GM19328 (cell line): ENCODE results near the gene HNRNPA3.
"Not testable (repeated sequence)": the region's sequence is repeated elsewhere in the genome, so short reads cannot be mapped to it uniquely, and the experiment has no call there.

Experiments
- ATAC-seq: cut with Tn5 transposase; IDR thresholded peaks from one replicate; pipeline ENCODE4 v1.9.1; 2021; ENCODE audit warnings: mild to moderate bottlenecking, moderate library complexity; ENCODE audit not compliant: unreplicated experiment

The HNRNPA3 gene

DNA sequence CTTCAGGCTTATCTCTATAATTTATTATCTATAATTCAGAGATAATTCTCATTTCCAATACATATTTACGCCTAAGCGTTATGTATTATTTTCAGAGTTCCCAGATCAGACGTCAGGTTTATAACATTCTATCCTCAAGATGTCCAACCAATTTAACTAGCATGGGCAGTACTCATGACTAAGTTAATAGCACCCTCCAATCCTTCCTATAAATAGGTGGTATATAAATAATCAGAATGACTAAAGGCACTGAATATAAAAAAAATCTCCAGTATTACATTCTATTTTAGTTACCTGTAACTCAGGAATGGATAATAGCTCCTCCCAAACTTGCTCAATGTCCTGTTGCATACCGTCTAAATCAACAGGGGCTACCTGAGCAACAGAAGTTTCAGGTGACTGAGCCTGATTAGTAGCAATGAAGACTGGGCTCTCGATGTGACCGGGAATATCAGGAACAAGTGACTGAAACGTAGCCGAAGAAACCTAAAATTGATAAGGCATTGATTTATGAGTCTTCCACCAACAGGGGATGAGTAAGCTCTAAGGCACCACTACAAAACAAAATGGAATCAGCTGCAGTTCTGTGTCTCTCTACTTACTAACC, 19.6 kb downstream of the HNRNPA3 start:
- no peak for ATAC-seq

DNA sequence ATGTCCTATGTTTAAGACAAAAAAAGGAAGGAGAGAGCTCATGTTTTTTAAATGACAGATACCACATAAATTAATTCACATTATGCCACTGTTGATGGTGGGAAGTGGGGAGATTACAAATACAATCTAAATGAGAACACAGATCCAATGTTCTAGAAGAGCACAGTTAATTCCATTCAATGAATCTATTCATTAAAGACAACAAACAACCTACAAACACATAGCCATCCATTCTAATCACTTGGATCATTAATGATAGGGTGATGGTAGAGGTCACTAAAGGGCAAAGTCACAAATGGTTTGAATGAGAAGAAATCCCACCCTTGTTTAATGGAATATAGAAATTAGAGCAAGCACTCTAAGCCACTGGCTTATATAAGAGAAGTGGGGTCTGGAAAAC, 21.7 kb downstream of the HNRNPA3 start:
- ATAC-seq: no peak

DNA sequence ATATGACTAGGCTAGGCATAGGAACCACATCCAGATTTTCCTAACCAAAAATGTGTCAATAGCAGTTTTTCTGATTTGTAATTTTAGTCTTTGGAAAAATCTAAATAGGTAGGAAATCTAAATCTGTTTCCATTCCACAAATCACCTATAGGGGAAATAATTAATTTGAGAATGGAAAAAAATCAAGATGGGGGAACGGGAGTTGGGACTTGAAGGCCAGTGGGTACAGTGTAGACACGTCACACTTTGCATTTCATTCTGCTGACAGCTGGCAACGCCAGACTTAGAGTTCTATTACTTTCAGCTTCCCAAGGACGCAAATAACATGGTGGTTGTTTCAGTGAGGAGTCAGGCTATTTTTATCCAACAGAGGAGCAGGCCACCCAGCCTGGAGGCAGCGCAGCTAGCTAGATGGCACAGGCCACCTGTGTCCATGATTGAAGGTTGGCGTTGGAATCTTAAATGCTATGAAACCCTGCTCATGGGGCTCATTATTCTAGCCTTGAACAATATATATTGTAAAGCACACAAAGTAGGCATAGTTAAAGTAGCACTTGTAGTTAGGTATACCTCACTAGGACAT, 23.4 kb downstream of the HNRNPA3 start:
- no peak for ATAC-seq

DNA sequence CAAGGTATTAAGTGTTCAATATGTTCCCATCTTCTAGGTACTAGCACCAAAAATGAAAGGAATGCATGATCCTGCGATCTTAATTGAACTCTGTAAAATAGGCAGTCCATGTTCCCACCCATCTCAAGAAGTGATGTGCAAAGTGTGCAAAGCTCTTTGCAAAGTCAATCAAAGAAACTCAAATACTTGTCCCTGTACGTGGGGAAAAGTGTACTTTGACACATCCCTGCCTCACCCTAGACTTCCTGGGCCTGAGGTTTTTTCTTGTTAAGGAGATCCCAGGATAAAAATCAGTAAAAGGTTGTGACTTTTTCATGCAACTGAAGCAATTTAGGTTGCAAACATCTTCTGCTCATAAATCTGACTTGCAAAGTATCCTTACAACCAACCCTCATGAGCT, 25.3 kb downstream of the HNRNPA3 start:
- ATAC-seq: no peak

DNA sequence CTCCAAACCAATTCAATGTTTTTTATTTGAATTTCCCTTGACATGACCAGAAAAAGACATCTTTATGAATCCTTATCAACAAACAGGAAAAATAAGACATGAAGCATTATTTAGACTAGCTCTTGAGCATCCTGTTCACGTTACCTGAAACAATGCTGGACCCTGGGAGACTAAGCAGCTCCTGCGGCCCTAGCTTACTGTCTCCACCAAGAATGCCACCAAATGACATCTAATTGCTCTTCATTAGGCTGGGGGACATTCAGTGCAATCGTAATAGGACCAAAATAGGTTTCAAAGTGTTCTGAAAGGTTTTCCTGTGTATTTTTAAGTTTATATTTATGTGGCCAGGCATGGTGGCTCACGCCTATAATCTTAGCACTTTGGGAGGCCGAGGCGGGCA, 26.5 kb downstream of the HNRNPA3 start:
- no peak for ATAC-seq

DNA sequence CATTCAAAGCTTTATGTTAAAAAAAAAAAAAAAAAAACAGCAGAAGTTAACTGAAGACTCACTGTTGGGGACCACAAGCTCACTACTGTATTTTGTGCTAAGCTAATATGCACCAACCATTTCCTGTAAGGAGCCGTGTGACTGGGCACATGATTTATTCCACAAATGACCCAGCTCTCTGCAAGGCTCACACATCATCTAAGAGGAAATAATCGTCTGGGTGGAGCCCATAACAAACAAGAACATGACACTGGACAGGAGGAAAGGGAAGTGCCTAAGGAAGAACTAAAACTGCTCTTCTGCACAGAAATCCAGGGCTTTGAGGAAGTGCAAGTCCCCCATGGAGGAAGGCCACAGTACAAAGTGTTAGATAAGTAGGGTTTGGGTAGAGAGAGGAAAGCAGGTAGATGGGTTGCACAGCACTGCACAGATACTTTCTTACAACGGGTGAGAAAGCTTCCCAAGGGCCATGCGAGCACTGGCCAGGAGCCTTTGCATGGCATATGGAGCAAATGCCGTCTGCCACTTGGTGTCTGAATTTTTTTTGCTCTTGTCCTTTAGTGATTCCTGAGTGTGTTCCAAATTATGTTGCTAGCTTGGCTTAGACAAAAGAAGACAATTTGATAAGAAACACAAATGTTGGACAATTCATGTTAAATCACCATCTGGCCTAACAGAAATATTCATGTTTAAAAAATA, 27.5 kb downstream of the HNRNPA3 start:
- ATAC-seq: peak; percentile 43

DNA sequence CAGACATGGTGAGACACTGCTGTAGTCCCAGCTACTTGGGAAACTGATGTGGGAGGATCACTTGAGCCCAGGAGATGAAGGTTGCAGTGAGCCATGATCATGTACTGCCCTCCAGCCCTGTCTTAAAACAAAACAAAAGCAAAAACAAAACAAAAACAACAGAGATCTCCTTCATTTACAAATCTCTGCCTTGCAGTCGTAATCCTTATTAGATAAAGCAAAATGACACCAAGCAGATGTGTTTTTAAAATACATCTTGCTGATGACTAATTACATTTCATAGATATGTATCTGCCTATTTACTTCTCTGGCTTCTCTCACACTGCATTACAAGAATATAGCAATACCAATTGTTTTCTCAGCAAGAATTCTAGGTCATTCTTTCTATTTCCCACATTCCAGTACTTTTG, 29.1 kb downstream of the HNRNPA3 start:
- ATAC-seq: no peak

DNA sequence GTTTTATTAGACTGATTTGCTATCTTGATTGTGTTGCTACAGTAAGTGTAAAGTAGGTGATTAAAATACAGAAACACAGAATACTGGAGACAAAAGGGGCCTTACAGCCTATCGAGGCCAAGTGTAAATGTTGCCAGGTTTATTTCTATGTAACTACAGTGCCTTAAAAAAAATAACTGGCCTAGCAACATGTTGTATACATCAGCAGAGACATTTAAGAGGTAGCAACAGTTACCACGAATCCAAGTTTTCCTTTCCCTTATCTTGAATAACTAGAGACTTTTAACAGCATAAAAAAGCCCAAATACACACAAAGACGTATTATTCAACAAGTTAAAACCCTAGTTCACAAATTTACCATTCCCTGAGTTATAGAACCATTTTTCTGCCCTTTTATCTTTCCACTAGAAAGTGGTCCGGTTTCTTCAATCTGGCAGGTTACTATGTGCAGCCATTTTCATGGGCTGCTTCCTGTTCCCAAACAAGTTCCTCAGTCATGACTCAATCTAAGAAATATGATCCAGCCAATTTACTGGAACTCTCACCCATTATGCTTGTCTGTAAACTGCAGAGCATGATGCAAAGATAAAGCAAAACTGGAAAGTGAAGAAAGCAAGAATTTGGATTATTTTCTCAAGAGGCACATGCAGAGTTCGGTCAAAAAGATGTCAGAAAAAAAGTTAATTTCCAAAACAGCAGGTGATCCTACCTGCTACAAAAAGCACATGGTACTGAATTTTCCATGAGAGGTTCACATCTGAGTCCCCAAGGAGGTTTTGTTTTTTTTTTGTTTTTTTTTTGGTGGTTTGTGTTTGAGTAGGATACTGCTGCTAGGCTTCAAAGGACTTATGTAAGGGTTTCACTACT, 29.8 kb downstream of the HNRNPA3 start:
- ATAC-seq: no peak

DNA sequence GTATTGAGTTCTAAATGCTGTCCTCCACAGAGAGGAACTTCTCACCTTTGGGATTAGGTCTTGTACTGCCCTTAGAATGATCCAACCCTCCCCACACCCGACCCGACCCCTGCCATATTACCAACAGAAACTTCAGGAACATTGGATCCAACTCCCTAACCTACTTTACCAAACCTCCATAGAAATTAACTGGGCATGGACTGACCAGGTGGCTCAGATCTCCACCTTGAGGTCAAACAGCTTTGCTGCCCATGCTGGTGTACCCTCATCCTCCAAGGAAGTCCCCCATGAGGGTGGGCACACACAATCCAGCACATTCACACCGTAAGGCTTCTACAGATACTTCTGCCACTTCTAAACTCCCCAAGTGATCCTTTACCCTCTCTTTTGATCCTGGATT, 30.5 kb downstream of the HNRNPA3 start:
- ATAC-seq: no peak

DNA sequence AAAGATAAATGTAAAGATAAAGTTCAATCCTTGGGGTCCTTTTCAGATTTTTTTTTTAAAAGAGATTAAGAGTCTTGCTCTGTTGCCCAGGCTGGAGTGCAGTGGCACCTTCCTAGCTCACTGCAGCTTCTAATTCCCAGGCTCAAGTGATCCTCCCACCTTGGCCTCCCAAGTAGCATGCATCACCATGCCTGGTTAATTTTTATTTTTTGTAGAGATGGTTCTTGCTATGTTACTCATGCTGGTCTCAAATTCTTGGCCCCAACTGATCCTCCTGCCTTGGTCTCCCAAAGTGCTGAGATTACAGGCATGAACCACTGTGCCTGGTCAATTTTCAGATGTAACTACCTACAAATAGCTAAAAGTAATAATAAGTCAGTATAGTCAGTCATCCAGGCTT, 30.9 kb downstream of the HNRNPA3 start:
- no peak for ATAC-seq

DNA sequence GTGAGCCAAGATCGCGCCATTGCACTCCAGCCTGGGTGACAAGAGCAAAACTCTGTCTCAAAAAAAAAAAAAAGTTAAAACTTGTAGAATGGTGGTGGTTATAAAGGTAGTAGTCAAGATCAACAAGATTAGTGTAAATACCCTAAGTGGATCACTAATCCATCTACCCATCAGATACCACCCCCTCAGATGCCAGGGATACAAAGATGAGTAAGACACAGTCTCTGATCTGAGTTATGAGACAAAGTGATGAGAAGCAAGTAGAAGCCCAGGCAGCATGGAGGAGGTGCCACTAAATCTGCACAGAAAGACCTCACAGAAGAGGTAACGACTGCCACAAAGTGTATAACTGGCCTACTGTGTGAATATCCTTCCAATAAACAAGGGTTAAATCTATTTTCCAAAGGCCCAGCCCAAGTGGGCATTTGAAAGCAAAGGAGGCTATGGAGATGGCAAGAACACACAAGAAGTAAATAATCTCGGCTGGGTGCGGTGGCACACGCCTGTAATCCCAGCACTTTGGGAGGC, 31.7 kb downstream of the HNRNPA3 start:
- ATAC-seq: no peak

DNA sequence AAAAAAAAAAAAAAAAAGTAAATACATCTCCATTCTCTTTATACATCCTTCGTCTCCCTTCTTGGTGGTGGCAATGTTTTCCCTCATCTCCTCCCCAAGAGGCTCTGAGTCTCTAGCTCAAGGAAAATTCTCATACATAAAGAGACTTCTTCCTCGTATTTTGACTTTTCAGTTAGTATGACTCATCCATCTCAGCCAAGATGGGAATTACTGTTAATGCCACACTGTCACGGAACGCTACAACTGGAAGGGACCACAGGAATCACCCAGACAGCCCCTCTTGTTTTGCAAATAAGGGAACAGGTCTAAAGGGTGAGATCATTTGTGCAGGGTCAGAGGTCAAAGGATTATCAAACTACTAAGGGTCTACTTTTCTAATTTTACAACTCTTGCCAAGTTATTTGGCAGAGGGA, 32.4 kb downstream of the HNRNPA3 start:
- no peak for ATAC-seq

DNA sequence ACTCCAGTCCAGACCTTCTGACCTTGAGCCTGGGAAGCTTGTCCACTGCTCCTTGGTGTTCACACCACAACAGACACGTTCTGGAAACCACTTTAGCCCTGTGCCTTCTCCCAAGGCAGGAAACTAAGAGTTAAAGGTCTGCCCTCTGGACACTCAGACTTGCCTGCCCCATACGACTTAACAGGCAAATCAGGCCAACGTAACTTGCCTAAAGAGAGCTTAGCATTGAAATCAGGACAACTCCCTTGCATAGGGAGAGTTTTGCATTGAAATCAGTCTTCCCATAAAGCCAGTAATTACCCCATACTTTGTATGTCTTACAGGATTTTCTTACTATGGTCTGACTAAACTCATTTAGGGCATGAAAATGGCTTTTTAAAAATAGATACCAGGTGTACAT, 33.4 kb downstream of the HNRNPA3 start:
- ATAC-seq: no peak

DNA sequence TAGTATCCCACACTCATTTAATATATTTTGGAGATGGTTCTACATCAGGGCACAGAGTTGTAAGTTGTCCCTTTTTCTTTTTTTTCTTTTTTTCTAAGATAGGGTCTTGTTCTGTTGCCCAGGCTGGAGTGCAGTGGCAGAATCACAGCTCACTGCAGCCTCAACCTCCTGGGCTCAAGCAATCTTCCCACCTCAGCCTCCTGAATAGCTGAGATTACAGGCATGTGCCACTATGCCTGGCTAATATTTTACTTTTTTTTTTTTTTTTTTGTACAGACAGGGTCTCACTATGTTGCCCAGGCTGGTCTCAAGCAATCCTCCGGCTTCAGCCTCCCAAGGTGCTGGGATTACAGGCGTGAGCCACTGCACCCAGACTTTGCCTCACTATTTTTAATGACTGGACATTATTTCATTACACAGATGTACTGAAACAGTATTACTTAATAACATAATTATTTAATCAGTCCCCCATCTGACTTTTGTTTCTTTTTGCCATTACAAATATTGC, 34.0 kb downstream of the HNRNPA3 start:
- ATAC-seq: not testable (repeated sequence)

DNA sequence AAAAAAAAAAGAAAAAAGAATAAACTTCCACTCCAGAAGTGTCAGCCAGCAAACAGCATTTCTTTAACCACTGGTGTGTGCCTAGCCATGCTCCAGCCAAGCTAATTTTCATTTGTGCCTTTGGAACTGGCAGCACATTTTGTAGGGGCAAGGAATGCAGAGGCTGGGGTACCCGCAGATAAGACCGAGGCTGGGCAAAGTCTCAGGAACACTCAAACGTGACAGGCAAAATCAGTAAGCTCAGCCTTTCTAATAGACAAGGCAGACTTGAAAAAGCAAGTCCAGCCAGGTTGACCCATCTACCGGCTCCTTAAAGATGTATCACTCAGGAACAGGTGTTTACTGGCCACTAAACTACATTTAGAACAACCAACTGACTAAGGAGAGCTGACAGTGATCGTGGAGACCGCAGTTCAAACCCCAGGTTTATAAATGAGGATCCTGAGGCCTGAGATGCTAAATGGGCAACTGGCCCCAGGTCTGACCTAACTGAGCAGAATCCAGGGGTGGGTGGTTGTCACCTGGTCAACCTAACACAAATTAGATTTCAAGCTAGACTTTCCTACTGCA, 35.2 kb downstream of the HNRNPA3 start:
- ATAC-seq: no peak

DNA sequence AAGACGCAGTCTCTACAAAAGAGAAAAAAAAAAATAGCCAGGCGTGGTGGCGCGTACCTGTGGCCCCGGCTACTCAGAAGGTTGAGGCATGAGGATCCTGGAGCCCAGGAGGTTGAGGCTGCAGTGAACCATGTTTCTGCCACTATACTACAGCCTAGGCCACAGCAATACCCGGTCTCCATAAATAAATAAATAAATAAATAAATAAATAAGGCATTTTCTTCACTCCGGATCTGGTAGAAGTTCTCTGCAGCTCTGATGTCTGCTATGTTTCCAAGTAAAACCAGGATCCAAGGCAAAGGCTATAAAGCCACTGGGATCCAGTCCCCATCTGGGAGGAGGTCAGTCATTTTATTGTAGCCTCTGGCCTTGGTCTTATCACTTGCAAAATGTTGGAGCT, 36.4 kb downstream of the HNRNPA3 start:
- no peak for ATAC-seq

DNA sequence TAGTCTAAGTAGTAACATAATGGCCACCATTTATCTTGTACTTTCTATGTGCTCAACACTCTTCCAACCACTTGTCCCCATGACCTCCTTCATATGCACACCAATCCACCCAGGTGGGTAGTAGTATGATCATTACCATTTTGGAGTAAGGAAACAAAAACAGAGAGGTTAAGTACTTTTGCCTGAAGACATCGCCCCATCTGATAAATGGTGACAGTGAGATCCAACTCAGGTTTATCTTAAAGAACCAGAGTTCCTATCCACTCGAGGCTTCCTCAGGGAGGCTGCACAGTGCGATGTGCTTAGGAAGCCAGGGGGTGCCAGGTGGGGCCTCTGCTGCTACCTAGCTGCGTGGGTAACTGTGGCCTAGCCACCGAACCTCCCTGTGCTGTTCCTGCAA, 37.9 kb downstream of the HNRNPA3 start:
- no peak for ATAC-seq

DNA sequence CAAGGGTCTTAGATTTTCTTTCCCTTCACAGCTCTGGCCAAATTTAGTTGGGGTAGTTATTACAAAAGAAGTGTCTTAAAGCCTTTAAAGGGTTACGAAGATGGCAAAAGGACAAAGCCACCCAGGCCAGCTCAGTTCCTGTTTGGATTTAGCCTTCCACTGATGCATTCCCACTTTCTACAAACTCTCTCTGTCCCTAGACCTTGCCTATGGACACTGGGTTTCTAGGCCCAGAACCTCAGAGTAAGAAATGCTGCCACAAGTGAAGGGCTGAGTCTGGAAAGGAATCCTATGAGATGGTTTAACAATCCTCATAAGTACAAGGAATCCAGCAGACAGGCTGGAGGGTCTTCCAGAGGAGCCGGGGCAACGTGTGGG, 38.6 kb downstream of the HNRNPA3 start:
- ATAC-seq: no peak

DNA sequence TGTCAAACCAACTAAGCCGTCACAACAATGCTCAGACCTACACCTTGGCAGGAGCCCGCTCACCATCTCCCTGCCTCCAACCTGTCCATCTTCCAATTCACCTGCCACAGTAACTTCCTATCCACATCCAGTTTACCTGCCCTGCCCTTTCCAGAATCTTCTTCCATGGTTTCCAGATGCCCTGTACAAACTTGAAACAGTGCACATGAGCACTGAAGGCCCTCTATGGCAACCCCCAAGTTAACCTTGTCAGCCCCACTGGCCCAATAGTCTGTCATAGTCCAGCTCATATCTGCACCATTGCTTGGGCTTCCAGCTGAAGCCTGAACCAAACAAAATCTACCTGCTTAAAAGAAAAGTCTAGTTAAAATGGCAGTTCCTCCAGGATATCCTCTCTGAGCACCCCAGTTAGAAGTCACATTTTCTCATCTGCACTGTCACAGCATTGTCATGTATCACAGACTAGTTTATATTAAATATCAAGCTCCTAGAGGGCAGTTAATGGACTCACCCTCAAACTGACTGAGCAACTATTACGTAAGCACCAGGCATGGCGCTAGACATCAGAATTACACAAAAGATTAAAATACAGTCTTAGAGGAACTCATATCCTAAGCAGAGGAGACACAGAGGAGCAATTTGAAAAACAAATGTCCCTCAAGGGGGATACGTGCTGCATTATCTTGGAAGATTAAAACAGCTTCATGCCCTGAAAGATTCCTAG, 40.4 kb downstream of the HNRNPA3 start:
- no peak for ATAC-seq

DNA sequence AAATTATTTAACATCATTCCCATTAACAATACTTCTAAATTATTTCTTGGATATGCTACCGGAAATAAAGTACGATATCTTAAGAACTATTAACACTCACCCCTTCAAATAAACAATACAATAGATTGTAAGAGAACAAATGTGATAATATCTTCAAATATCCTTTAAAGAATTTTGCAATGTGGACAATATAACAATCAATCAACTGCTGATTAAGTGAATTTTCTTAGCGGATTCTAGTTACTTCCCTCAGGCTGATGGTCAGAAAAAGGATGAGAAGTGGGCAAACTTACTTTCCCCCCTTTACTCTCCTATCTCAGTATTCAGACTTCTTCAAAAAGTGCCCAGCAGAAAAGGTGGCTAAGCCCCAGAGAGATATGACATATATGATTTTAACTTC, 41.1 kb downstream of the HNRNPA3 start:
- ATAC-seq: no peak
